ENCODE data around the gene CBARP.
A peak's percentile ranks its signal among the peaks of the same experiment; 100 is the strongest.

Gene CBARP

GRCh38 chr19:1279782-1280341, 42.1 kb upstream of the CBARP start:
- no peak for DNase-seq (ENCODE audit: low read depth, low spot score)
- POLR2A ChIA-PET: interaction anchor here (1.4 to 1.9 kb wide), 3 partner anchors 11 to 35 kb away, joined by 4 to 11 read pairs (median 6); partner anchors contain the start of gene CIRBP
- TF ChIP-seq CTCF (IDR thresholded peaks at IDR 0.05; ENCODE audit: insufficient read depth, low read length, missing control alignments): peak; percentile 94

GRCh38 chr19:1278713-1279660, 41.2 kb upstream of the CBARP start:
- CTCF ChIA-PET: interaction anchor here (0.6 to 3.5 kb wide), 31 partner anchors 7 to 309 kb away, joined by 3 to 26 read pairs (median 4); partner anchors contain the start of genes CIRBP and NDUFS7

More at GRCh38 chr19:1279782-1280341, 42.1 kb upstream of the CBARP start:
- CTCF ChIA-PET: interaction anchor here (0.6 to 3.5 kb wide), 31 partner anchors 8 to 308 kb away, joined by 3 to 26 read pairs (median 4); partner anchors contain the start of genes CIRBP and NDUFS7
- H3K4me3 ChIP-seq (ENCODE audit: low read depth, low read length): no peak overlapping the region

GRCh38 chr19:1278074-1278473, 40.3 kb upstream of the CBARP start:
- DNase-seq (ENCODE audit: low read depth, low spot score): no peak
- no peak for TF ChIP-seq CTCF (IDR thresholded peaks at IDR 0.05; ENCODE audit: insufficient read depth, low read length, missing control alignments)
- POLR2A ChIA-PET: interaction anchor here (1.9 kb wide), 2 partner anchors 9 to 13 kb away, joined by 4 to 9 read pairs; partner anchors contain the start of gene CIRBP
- CTCF ChIA-PET: interaction anchor here (1.0 to 3.5 kb wide), 13 partner anchors 11 to 167 kb away, joined by 3 to 26 read pairs (median 3); a partner anchor contains a TSS
- H3K4me3 ChIP-seq (ENCODE audit: low read depth, low read length): no peak overlapping the region

More at GRCh38 chr19:1278713-1279660, 41.2 kb upstream of the CBARP start:
- POLR2A ChIA-PET: interaction anchor here (1.4 to 1.9 kb wide), 4 partner anchors 10 to 34 kb away, joined by 4 to 11 read pairs (median 8); partner anchors contain the start of gene CIRBP
- no peak for TF ChIP-seq CTCF (IDR thresholded peaks at IDR 0.05; ENCODE audit: insufficient read depth, low read length, missing control alignments)
- H3K4me3 ChIP-seq (ENCODE audit: low read depth, low read length): no peak overlapping the region
- no peak for DNase-seq (ENCODE audit: low read depth, low spot score)

GRCh38 chr19:1277061-1277460, 39.3 kb upstream of the CBARP start:
- ChIA-PET CTCF (interaction anchor here (1.2 to 3.5 kb wide), 6 partner anchors 11 to 160 kb away, joined by 3 to 24 read pairs (median 4); no protein-coding TSS in a partner anchor), POLR2A (interaction anchor here (0.7 to 1.9 kb wide), 2 partner anchors 8 to 167 kb away, joined by 3 to 9 read pairs; partner anchors contain the start of gene CIRBP)
- no peak for DNase-seq (ENCODE audit: low read depth, low spot score)
- no peak overlapping the region for H3K4me3 ChIP-seq (ENCODE audit: low read depth, low read length)
- no peak for TF ChIP-seq CTCF (IDR thresholded peaks at IDR 0.05; ENCODE audit: insufficient read depth, low read length, missing control alignments)

GRCh38 chr19:1276628-1277022, 38.8 kb upstream of the CBARP start:
- no peak for DNase-seq (ENCODE audit: low read depth, low spot score)
- no peak for TF ChIP-seq CTCF (IDR thresholded peaks at IDR 0.05; ENCODE audit: insufficient read depth, low read length, missing control alignments)
- ChIA-PET CTCF (interaction anchor here (1.0 to 3.5 kb wide), 3 partner anchors 10 to 32 kb away, joined by 3 to 24 read pairs (median 11); no protein-coding TSS in a partner anchor), POLR2A (no interaction called here)
- H3K4me3 ChIP-seq (ENCODE audit: low read depth, low read length): peak overlapping the region; percentile 70

Data from AG04449 (cell line).